Measurements from ENCODE around the gene PHC3.

The PHC3 gene

GRCh38 chr3:170159459-170159858 is 22.1 kb downstream of the PHC3 start:
- no CpG with 5 or more reads among the region's 1 CpG for WGBS (ENCODE audit: insufficient coverage, insufficient read length)
- H3K36me3 ChIP-seq (ENCODE audit: control insufficient read depth, insufficient read depth, low read length), result peaks cover 6% of the 10 kb centered on the region; the same call in 1 of the 2 replicates
- no peak overlapping the region for H3K27ac ChIP-seq (ENCODE audit: low read length)
- no peaks in the 10 kb centered on the region for H3K9me3 ChIP-seq (ENCODE audit: control insufficient read depth, insufficient read depth, low read length)
- H3K4me3 ChIP-seq (ENCODE audit: low read length), result no peak overlapping the region
- H3K27me3 ChIP-seq (ENCODE audit: control insufficient read depth, insufficient read depth, low read length), result no peaks in the 10 kb centered on the region
- no peaks in the 10 kb centered on the region for H3K4me1 ChIP-seq (ENCODE audit: control insufficient read depth, insufficient read depth, low read length)
- DNase-seq (ENCODE audit: low read depth, low spot score), result no peak

GRCh38 chr3:170155604-170156003 is 25.9 kb downstream of the PHC3 start:
- DNase-seq (ENCODE audit: low read depth, low spot score), result no peak
- Histone ChIP-seq H3K9me3 (ENCODE audit: control insufficient read depth, insufficient read depth, low read length) (no peaks in the 10 kb centered on the region), H3K27me3 (ENCODE audit: control insufficient read depth, insufficient read depth, low read length) (no peaks in the 10 kb centered on the region), H3K4me3 (ENCODE audit: low read length) (no peak overlapping the region), H3K4me1 (ENCODE audit: control insufficient read depth, insufficient read depth, low read length) (no peaks in the 10 kb centered on the region), H3K36me3 (ENCODE audit: control insufficient read depth, insufficient read depth, low read length) (no peaks in the 10 kb centered on the region), H3K27ac (ENCODE audit: low read length) (no peak overlapping the region)
- WGBS (ENCODE audit: insufficient coverage, insufficient read length), result no CpG with 5 or more reads among the region's 5 CpGs

GRCh38 chr3:170154569-170155143 is 26.9 kb downstream of the PHC3 start:
- Histone ChIP-seq H3K9me3 (ENCODE audit: control insufficient read depth, insufficient read depth, low read length) (no peaks in the 10 kb centered on the region), H3K27ac (ENCODE audit: low read length) (no peak overlapping the region), H3K27me3 (ENCODE audit: control insufficient read depth, insufficient read depth, low read length) (no peaks in the 10 kb centered on the region), H3K4me3 (ENCODE audit: low read length) (no peak overlapping the region), H3K36me3 (ENCODE audit: control insufficient read depth, insufficient read depth, low read length) (no peaks in the 10 kb centered on the region), H3K4me1 (ENCODE audit: control insufficient read depth, insufficient read depth, low read length) (no peaks in the 10 kb centered on the region)
- no peak for DNase-seq (ENCODE audit: low read depth, low spot score)
- WGBS (ENCODE audit: insufficient coverage, insufficient read length), result no CpG with 5 or more reads among the region's 3 CpGs

GRCh38 chr3:170154084-170154483 is 27.4 kb downstream of the PHC3 start:
- Histone ChIP-seq H3K27me3 (ENCODE audit: control insufficient read depth, insufficient read depth, low read length) (no peaks in the 10 kb centered on the region), H3K9me3 (ENCODE audit: control insufficient read depth, insufficient read depth, low read length) (no peaks in the 10 kb centered on the region), H3K27ac (ENCODE audit: low read length) (no peak overlapping the region), H3K4me1 (ENCODE audit: control insufficient read depth, insufficient read depth, low read length) (no peaks in the 10 kb centered on the region), H3K36me3 (ENCODE audit: control insufficient read depth, insufficient read depth, low read length) (no peaks in the 10 kb centered on the region), H3K4me3 (ENCODE audit: low read length) (no peak overlapping the region)
- no peak for DNase-seq (ENCODE audit: low read depth, low spot score)
- 100% methylated on average over 1 of the region's 3 CpGs for WGBS (ENCODE audit: insufficient coverage, insufficient read length)

GRCh38 chr3:170151536-170151935 is 30.0 kb downstream of the PHC3 start:
- Histone ChIP-seq H3K4me1 (ENCODE audit: control insufficient read depth, insufficient read depth, low read length) (no peaks in the 10 kb centered on the region), H3K27me3 (ENCODE audit: control insufficient read depth, insufficient read depth, low read length) (no peaks in the 10 kb centered on the region), H3K27ac (ENCODE audit: low read length) (no peak overlapping the region), H3K9me3 (ENCODE audit: control insufficient read depth, insufficient read depth, low read length) (no peaks in the 10 kb centered on the region), H3K36me3 (ENCODE audit: control insufficient read depth, insufficient read depth, low read length) (no peaks in the 10 kb centered on the region), H3K4me3 (ENCODE audit: low read length) (no peak overlapping the region)
- no peak for DNase-seq (ENCODE audit: low read depth, low spot score)
- WGBS (ENCODE audit: insufficient coverage, insufficient read length), result no CpG with 5 or more reads among the region's 2 CpGs

GRCh38 chr3:170149016-170149415 is 32.5 kb downstream of the PHC3 start:
- H3K27ac ChIP-seq (ENCODE audit: low read length), result no peak overlapping the region
- no peaks in the 10 kb centered on the region for H3K9me3 ChIP-seq (ENCODE audit: control insufficient read depth, insufficient read depth, low read length)
- no peak for DNase-seq (ENCODE audit: low read depth, low spot score)
- no CpG with 5 or more reads among the region's 5 CpGs for WGBS (ENCODE audit: insufficient coverage, insufficient read length)
- H3K27me3 ChIP-seq (ENCODE audit: control insufficient read depth, insufficient read depth, low read length), result no peaks in the 10 kb centered on the region
- H3K4me3 ChIP-seq (ENCODE audit: low read length), result no peak overlapping the region
- H3K36me3 ChIP-seq (ENCODE audit: control insufficient read depth, insufficient read depth, low read length), result no peaks in the 10 kb centered on the region; the same call in 1 of the 2 replicates
- no peaks in the 10 kb centered on the region for H3K4me1 ChIP-seq (ENCODE audit: control insufficient read depth, insufficient read depth, low read length)

- no peak overlapping the region for H3K4me3 ChIP-seq (ENCODE audit: low read length)
- H3K4me1 ChIP-seq (ENCODE audit: control insufficient read depth, insufficient read depth, low read length), result no peaks in the 10 kb centered on the region
- no peak overlapping the region for H3K27ac ChIP-seq (ENCODE audit: low read length)
- H3K27me3 ChIP-seq (ENCODE audit: control insufficient read depth, insufficient read depth, low read length), result no peaks in the 10 kb centered on the region
- no peak for DNase-seq (ENCODE audit: low read depth, low spot score)
- H3K36me3 ChIP-seq (ENCODE audit: control insufficient read depth, insufficient read depth, low read length), result no peaks in the 10 kb centered on the region; the same call in 1 of the 2 replicates
- no peaks in the 10 kb centered on the region for H3K9me3 ChIP-seq (ENCODE audit: control insufficient read depth, insufficient read depth, low read length)
- no CpG with 5 or more reads among the region's 4 CpGs for WGBS (ENCODE audit: insufficient coverage, insufficient read length)
These were observed 36.3 kb downstream of the PHC3 start for GRCh38 chr3:170145278-170145677.

- H3K4me1 ChIP-seq (ENCODE audit: control insufficient read depth, insufficient read depth, low read length), result no peaks in the 10 kb centered on the region
- no peak overlapping the region for H3K27ac ChIP-seq (ENCODE audit: low read length)
- H3K9me3 ChIP-seq (ENCODE audit: control insufficient read depth, insufficient read depth, low read length), result no peaks in the 10 kb centered on the region
- H3K4me3 ChIP-seq (ENCODE audit: low read length), result no peak overlapping the region
- no CpG with 5 or more reads among the region's 3 CpGs for WGBS (ENCODE audit: insufficient coverage, insufficient read length)
- DNase-seq (ENCODE audit: low read depth, low spot score), result no peak
- H3K27me3 ChIP-seq (ENCODE audit: control insufficient read depth, insufficient read depth, low read length), result no peaks in the 10 kb centered on the region
- H3K36me3 ChIP-seq (ENCODE audit: control insufficient read depth, insufficient read depth, low read length), result no peaks in the 10 kb centered on the region; the same call in 1 of the 2 replicates
These were observed 37.1 kb downstream of the PHC3 start for GRCh38 chr3:170144437-170144843.

- no peak for DNase-seq (ENCODE audit: low read depth, low spot score)
- Histone ChIP-seq H3K9me3 (ENCODE audit: control insufficient read depth, insufficient read depth, low read length) (no peaks in the 10 kb centered on the region), H3K27ac (ENCODE audit: low read length) (no peak overlapping the region), H3K27me3 (ENCODE audit: control insufficient read depth, insufficient read depth, low read length) (no peaks in the 10 kb centered on the region), H3K36me3 (ENCODE audit: control insufficient read depth, insufficient read depth, low read length) (no peaks in the 10 kb centered on the region; the same call in 1 of the 2 replicates), H3K4me3 (ENCODE audit: low read length) (no peak overlapping the region), H3K4me1 (ENCODE audit: control insufficient read depth, insufficient read depth, low read length) (no peaks in the 10 kb centered on the region)
- WGBS (ENCODE audit: insufficient coverage, insufficient read length), result no CpG with 5 or more reads among the region's 2 CpGs
These were observed 39.2 kb downstream of the PHC3 start for GRCh38 chr3:170142373-170142772.

- Histone ChIP-seq H3K27ac (ENCODE audit: low read length) (no peak overlapping the region), H3K36me3 (ENCODE audit: control insufficient read depth, insufficient read depth, low read length) (no peaks in the 10 kb centered on the region), H3K9me3 (ENCODE audit: control insufficient read depth, insufficient read depth, low read length) (no peaks in the 10 kb centered on the region), H3K4me3 (ENCODE audit: low read length) (no peak overlapping the region), H3K4me1 (ENCODE audit: control insufficient read depth, insufficient read depth, low read length) (no peaks in the 10 kb centered on the region), H3K27me3 (ENCODE audit: control insufficient read depth, insufficient read depth, low read length) (no peaks in the 10 kb centered on the region)
- no CpG with 5 or more reads among the region's 5 CpGs for WGBS (ENCODE audit: insufficient coverage, insufficient read length)
- no peak for DNase-seq (ENCODE audit: low read depth, low spot score)
These were observed 43.5 kb downstream of the PHC3 start for GRCh38 chr3:170137986-170138385.

GRCh38 chr3:170132335-170132734 is 49.2 kb downstream of the PHC3 start:
- H3K27ac ChIP-seq (ENCODE audit: low read length), result no peak overlapping the region
- DNase-seq (ENCODE audit: low read depth, low spot score), result no peak
- no peaks in the 10 kb centered on the region for H3K4me1 ChIP-seq (ENCODE audit: control insufficient read depth, insufficient read depth, low read length)
- no CpG with 5 or more reads among the region's 2 CpGs for WGBS (ENCODE audit: insufficient coverage, insufficient read length)
- H3K27me3 ChIP-seq (ENCODE audit: control insufficient read depth, insufficient read depth, low read length), result no peaks in the 10 kb centered on the region
- no peak overlapping the region for H3K4me3 ChIP-seq (ENCODE audit: low read length)
- no peaks in the 10 kb centered on the region for H3K9me3 ChIP-seq (ENCODE audit: control insufficient read depth, insufficient read depth, low read length)
- peaks cover 8% of the 10 kb centered on the region; the same call in 1 of the 2 replicates for H3K36me3 ChIP-seq (ENCODE audit: control insufficient read depth, insufficient read depth, low read length)

All from iPS DF 6.9 (cell line).